ENCODE results near the gene ECHDC3. TPM values are rescaled to one million over a fixed set of nuclear protein-coding genes. Genes with fewer than 3 reads are reported as not detected.

Gene ECHDC3
- total RNA-seq, 4 donors from 2014 or later: 137 to 711 (median 391) TPM

GRCh38 chr10:11798845-11799735, 56.9 kb downstream of the ECHDC3 start:
- no peak for TF ChIP-seq CTCF (IDR thresholded peaks at IDR 0.05; ENCODE audit: low read depth)

- no peak for TF ChIP-seq CTCF (IDR thresholded peaks at IDR 0.05; ENCODE audit: low read depth)
Measured at GRCh38 chr10:11799736-11800080, 57.5 kb downstream of the ECHDC3 start.

- TF ChIP-seq CTCF (IDR thresholded peaks at IDR 0.05; ENCODE audit: low read depth): no peak
Measured at GRCh38 chr10:11804336-11804735, 62.2 kb downstream of the ECHDC3 start.

GRCh38 chr10:11805792-11806191, 63.6 kb downstream of the ECHDC3 start:
- no peak for TF ChIP-seq CTCF (IDR thresholded peaks at IDR 0.05; ENCODE audit: low read depth)

GRCh38 chr10:11806706-11807105, 64.5 kb downstream of the ECHDC3 start:
- TF ChIP-seq CTCF (IDR thresholded peaks at IDR 0.05; ENCODE audit: low read depth): no peak

- TF ChIP-seq CTCF (IDR thresholded peaks at IDR 0.05; ENCODE audit: low read depth): no peak
Measured at GRCh38 chr10:11808808-11809207, 66.6 kb downstream of the ECHDC3 start.

GRCh38 chr10:11810313-11810766, 68.2 kb downstream of the ECHDC3 start:
- TF ChIP-seq CTCF (IDR thresholded peaks at IDR 0.05; ENCODE audit: low read depth): no peak
